Mesodermal cell (in vitro differentiated cells): Measurements from ENCODE around the gene CCS. TPM values are rescaled to one million over a fixed set of nuclear protein-coding genes. Genes with fewer than 3 reads are reported as not detected.
"Not testable (repeated sequence)": the region's sequence is repeated elsewhere in the genome, so short reads cannot be mapped to it uniquely, and the experiment has no call there.

Source experiments
- H3K27ac ChIP-seq: 2 replicates; pipeline ENCODE4 v1.7.0; 2013; ENCODE audit warnings: mild to moderate bottlenecking, low read depth, low read length, moderate library complexity; ENCODE audit not compliant: severe bottlenecking
- H3K36me3 ChIP-seq: 2 replicates; pipeline ENCODE4 v1.7.1; 2013; ENCODE audit warnings: mild to moderate bottlenecking, low read length, moderate library complexity; ENCODE audit not compliant: control insufficient read depth, insufficient read depth
- H3K4me1 ChIP-seq: one replicate; pipeline ENCODE4 v1.7.1; 2013; ENCODE audit warnings: mild to moderate bottlenecking, low read length; ENCODE audit not compliant: insufficient read depth, control insufficient read depth, poor library complexity, severe bottlenecking
- H3K4me3 ChIP-seq: 2 replicates; pipeline ENCODE4 v1.7.0; 2013; ENCODE audit warnings: low read length, control low read depth, mild to moderate bottlenecking; ENCODE audit not compliant: insufficient read depth, poor library complexity, severe bottlenecking; ENCODE audit errors: extremely low read depth
- H3K9me3 ChIP-seq: 2 replicates; pipeline ENCODE4 v1.7.1; 2013; ENCODE audit warnings: mild to moderate bottlenecking, low read length, moderate library complexity; ENCODE audit not compliant: control insufficient read depth
- WGBS, 2 experiments: methylation state at CpG; one replicate each; pipeline ENCODE4 v1.1.5; 2013; ENCODE audit warnings: missing lambda C conversion rate in 2 of 2; ENCODE audit not compliant: insufficient coverage in 2 of 2; 5-methylcytosine and 5-hydroxymethylcytosine counted together
- polyA plus RNA-seq, 2 experiments: library from polyadenylated mRNA; stranded (reverse); fragments of 50-300 nt; gene quantifications; one replicate each; pipeline ENCODE4 v1.2.3, GENCODE V29; 2013

CCS gene, protein sequence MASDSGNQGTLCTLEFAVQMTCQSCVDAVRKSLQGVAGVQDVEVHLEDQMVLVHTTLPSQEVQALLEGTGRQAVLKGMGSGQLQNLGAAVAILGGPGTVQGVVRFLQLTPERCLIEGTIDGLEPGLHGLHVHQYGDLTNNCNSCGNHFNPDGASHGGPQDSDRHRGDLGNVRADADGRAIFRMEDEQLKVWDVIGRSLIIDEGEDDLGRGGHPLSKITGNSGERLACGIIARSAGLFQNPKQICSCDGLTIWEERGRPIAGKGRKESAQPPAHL
- polyA plus RNA-seq (2013, experiment 1 of 2) = 40.0 TPM
- polyA plus RNA-seq (2013, experiment 2 of 2) = 39.3 TPM

DNA sequence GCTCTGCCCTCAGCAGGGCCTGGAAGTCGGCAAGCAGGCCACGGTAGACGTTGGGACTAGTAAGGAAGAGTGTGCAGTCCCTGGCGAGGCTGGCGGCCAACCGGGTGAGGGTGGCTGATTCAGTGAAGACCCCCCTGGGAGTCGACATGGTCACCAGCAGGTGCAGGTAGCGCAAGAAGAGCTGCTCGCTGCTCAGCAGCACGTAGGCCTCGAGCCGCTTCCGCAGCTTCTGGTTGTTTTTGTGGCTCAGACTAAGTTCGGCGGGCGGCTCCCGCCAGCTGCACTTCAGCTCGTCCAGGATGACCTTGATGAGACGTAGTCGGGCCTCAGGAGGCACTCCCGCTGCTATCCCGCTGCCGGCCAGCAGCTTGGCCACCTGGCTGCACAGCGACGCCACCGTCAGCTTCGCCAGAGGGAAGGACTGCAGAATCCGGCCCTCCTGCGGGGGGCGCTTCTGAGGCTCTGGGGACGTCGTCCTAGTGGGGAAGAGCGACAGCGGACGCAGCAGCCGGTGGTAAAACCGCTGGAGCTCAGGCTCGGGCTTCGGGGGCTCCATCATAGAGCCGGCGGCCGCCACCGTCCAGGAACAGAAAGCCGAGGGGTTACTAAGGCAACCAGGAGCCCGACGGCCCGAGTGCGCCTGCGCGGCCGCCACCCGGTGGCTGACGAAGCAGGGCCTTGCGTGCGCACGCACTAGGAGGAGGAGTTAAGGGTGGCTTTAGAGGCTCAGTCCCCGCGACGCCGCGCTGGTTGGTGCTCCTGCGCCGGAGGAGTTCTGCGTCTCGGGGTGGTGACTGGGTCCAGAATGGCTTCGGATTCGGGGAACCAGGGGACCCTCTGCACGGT lies at the start of gene CCS, which contains the start of gene CCDC87:
Gene CCS, plus strand, starts transcription at position 729 of the 846 bp plus-strand sequence. Its CDS starts 77 bp downstream, at position 806.
Gene CCDC87, minus strand, starts transcription at position 607 of the 846 bp plus-strand sequence. Its CDS starts 48 bp downstream, at position 559.
- peak within 1 kb of the TSS; percentile 80 for H3K27ac ChIP-seq
- peaks cover 20% of the 10 kb centered on the region for H3K9me3 ChIP-seq
- WGBS, 2 experiments = 17 to 23% methylated on average over 54 to 65 of the region's 68 CpGs
- no peaks in the 10 kb centered on the region for H3K36me3 ChIP-seq
- peak within 1 kb of the TSS; percentile 70 for H3K4me3 ChIP-seq
- H3K4me1 ChIP-seq = no peaks in the 10 kb centered on the region

DNA sequence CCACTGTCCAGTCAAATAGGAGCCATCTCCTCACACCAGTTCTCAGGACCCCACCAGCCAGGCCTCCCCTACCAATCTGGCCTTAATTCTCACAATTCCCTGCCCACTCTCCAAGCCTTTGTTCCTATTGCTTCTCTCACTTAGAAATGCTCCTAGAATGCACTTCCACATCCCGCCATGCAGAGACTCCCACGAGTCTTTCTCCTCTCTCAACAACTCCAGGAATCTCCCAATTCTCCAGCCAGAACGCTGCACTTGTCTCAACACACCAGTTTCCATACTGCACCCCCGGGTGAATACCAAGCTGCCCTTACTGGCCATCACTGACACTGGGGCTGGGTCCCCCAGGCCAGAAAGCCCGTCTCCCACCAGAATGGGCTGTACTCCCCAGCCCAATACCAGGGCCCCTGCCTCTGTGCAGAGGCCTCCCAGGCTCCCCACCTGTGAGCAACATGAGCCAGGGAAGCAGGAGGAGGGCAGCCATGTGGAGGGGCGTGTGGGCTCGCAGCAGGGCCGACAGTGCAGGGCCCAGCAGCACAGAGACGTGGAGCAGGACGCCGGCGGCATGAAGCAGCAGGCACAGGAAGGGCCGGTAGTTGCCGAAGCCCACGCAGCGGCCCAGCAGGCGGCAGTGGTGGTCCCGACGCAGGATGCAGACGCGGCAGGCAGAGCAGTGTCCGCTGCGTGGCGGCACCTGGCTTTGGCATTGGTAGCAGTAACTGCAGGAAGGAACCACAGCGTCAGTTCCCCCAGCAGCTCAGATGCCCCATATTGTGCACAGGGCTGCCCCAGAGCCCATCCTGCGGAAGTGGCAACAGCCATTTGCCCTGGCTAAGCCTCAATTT lies 49.5 kb upstream of the CCS start:
- 45 to 56% methylated on average over 18 to 24 of the region's 26 CpGs for WGBS, 2 experiments
- H3K4me1 ChIP-seq = peaks cover 4% of the 10 kb centered on the region
- no peak overlapping the region for H3K4me3 ChIP-seq
- no peak overlapping the region for H3K27ac ChIP-seq
- H3K9me3 ChIP-seq = no peaks in the 10 kb centered on the region
- peaks cover 9% of the 10 kb centered on the region for H3K36me3 ChIP-seq

- not testable (repeated sequence) for H3K4me1 ChIP-seq, H3K36me3 ChIP-seq, H3K27ac ChIP-seq, H3K9me3 ChIP-seq
- H3K4me3 ChIP-seq = peak overlapping the region; percentile 77
- WGBS, 2 experiments = 90 to 94% methylated on average over 12 to 13 of the region's 14 CpGs
Observed at GRCh38 chr11:66544952-66545351, 48.0 kb upstream of the CCS start.

DNA sequence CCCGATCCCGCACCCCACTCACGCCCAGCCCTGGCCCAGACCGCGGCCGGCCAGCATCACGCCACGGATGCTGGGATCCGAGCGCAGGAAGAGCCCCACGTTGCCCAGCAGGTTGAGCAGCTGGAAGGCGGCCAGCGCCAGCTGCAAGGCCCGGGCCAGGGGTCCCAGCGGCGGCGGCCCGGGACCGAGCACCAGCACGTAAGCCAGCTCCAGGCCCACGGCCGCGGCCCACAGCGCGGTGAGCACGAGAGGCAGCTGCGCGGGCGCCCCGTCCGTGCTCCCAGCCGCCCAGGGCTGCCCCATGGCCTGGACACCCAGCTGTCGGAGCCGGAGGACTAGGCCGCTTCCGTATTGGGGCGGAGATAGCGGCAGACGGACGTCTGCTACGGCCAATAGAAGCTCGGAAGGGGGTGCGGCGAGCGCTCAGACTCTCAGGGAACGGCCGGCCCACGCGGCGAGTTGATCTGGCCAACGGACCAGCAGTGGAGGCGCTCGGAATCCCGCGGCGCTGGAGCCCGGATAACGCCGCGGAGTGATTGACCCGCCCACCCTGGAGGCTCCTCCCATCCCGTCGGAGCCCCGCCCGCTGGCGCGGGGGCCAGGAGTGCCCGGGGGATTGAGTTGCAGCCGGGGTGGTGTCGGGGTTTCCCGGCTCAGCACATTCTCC lies 47.2 kb upstream of the CCS start, which contains the start of gene ZDHHC24:
Gene ZDHHC24, minus strand, starts transcription at position 348 of the 667 bp plus-strand sequence. Its CDS starts 45 bp downstream, at position 303.
- 0 to 1% methylated on average over 54 to 67 of the region's 71 CpGs for WGBS, 2 experiments
- peaks cover 4% of the 10 kb centered on the region for H3K4me1 ChIP-seq
- H3K9me3 ChIP-seq = no peaks in the 10 kb centered on the region
- peak within 1 kb of the TSS; percentile 77 for H3K4me3 ChIP-seq
- peak within 1 kb of the TSS; percentile 59 for H3K27ac ChIP-seq
- peaks cover 9% of the 10 kb centered on the region for H3K36me3 ChIP-seq

GRCh38 chr11:66546368-66546965 lies 46.5 kb upstream of the CCS start, which contains the start of gene ACTN3:
Gene ACTN3, plus strand, starts transcription at chr11:66546903. Its CDS starts 35 bp downstream, at chr11:66546938.
- Histone ChIP-seq H3K9me3 (no peaks in the 10 kb centered on the region), H3K4me1 (peaks cover 4% of the 10 kb centered on the region), H3K36me3 (peaks cover 9% of the 10 kb centered on the region), H3K4me3 (peak within 1 kb of the TSS; percentile 77), H3K27ac (peak within 1 kb of the TSS; percentile 59)
- 7% methylated on average over 24 to 29 of the region's 37 CpGs for WGBS, 2 experiments

DNA sequence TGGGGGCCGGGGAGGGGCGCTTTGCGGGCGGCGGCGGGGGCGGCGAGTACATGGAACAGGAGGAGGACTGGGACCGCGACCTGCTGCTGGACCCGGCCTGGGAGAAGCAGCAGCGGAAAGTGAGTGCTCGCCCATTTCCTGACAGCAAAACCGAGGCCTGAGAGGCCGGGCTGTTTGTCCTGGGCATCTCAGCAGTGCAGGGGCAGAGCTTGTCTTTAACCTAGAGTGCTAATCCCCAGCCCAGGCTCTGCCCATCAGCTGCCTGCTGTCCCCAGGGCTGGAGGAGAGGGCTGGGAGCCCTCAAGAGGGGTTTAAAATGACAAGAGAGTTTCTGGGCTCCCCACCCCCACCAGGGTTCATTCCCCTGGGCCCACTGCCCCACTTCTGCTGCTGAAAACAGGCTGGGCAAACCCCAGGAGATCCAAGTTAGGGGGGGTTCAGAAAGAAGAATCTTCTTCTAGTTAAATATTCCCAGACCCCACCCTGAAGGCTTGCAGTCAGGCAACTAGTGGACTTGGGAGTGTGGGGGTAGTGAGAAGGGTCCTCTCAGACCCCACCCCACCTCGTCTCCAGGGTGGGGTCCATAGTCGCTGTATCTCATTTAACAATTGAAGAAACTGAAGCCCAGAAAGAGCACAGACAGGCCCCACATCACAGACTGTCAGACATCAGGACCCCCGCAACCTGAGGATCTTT lies 45.9 kb upstream of the CCS start:
- peaks cover 4% of the 10 kb centered on the region for H3K4me1 ChIP-seq
- H3K4me3 ChIP-seq = peak overlapping the region; percentile 77
- peak overlapping the region; percentile 16 for H3K27ac ChIP-seq
- 20 to 43% methylated on average over 15 to 17 of the region's 18 CpGs for WGBS, 2 experiments
- H3K36me3 ChIP-seq = peaks cover 2% of the 10 kb centered on the region
- no peaks in the 10 kb centered on the region for H3K9me3 ChIP-seq

DNA sequence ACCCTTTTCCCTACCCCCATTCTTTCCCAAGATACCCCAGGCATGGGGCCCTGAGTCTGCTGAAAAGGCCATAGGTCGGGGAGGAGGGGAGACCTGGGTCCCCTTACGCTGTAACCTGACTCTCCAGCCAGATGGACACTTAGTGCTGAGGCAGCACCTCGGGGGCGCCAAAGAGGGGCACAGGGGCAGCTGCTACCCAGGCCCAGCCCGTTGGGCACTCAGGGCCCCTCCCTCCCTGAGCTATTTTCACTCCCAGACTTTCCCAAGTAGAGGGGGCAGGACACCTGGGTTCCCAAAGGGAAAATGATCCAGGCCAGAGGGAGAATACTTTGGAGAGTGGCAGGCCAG lies 45.3 kb upstream of the CCS start:
- Histone ChIP-seq H3K36me3 (no peaks in the 10 kb centered on the region), H3K9me3 (no peaks in the 10 kb centered on the region), H3K27ac (no peak overlapping the region), H3K4me1 (peaks cover 4% of the 10 kb centered on the region), H3K4me3 (no peak overlapping the region)
- WGBS, 2 experiments = 19 to 30% methylated on average over 3 of the region's 5 CpGs

GRCh38 chr11:66548041-66548440 lies 44.9 kb upstream of the CCS start:
- 80 to 82% methylated on average over 11 of the region's 11 CpGs for WGBS, 2 experiments
- no peaks in the 10 kb centered on the region for H3K36me3 ChIP-seq
- no peak overlapping the region for H3K27ac ChIP-seq
- H3K4me1 ChIP-seq = peaks cover 4% of the 10 kb centered on the region
- no peaks in the 10 kb centered on the region for H3K9me3 ChIP-seq
- H3K4me3 ChIP-seq = no peak overlapping the region
